Liver (tissue), 9 donors: ENCODE results near the gene UBR7. TPM values are rescaled to one million over a fixed set of nuclear protein-coding genes. Genes with fewer than 3 reads are reported as not detected.

Experiments
- DNase-seq: peaks from one replicate; pipeline ENCODE4 v3.0.0-alpha.2; 2017; ENCODE audit warnings: low spot score
- H3K27ac ChIP-seq, 2 donors: one replicate each; pipeline ENCODE4 v1.7.0; 2013; ENCODE audit warnings: inconsistent platforms in 2 of 2, low read length in 2 of 2, control low read depth in 1 of 2, low read depth in 1 of 2, mild to moderate bottlenecking in 1 of 2
- H3K27me3 ChIP-seq, 4 donors: one replicate each; pipeline versions ENCODE4 v1.6.1 to v1.7.0; 2013; ENCODE audit warnings: low read length in 3 of 4, inconsistent platforms in 1 of 4, mild to moderate bottlenecking in 1 of 4, moderate library complexity in 1 of 4; ENCODE audit not compliant: control insufficient read depth in 4 of 4, insufficient read depth in 4 of 4
- H3K36me3 ChIP-seq, 4 donors: one replicate each; pipeline versions ENCODE4 v1.6.1 to v1.7.0; 2013; ENCODE audit warnings: low read length in 3 of 4, mild to moderate bottlenecking in 3 of 4, low read depth in 1 of 4, moderate library complexity in 1 of 4; ENCODE audit not compliant: control insufficient read depth in 4 of 4, insufficient read depth in 3 of 4
- H3K4me1 ChIP-seq, 4 donors: one replicate each; pipeline versions ENCODE4 v1.6.1 to v1.7.0; 2013; ENCODE audit warnings: low read length in 3 of 4, mild to moderate bottlenecking in 3 of 4, moderate library complexity in 1 of 4; ENCODE audit not compliant: control insufficient read depth in 4 of 4, insufficient read depth in 4 of 4
- H3K4me3 ChIP-seq, 3 donors: one replicate each; pipeline versions ENCODE4 v1.6.1 to v1.7.0; 2013; ENCODE audit warnings: low read length in 3 of 3, control low read depth in 1 of 3, low read depth in 1 of 3, mild to moderate bottlenecking in 1 of 3
- H3K9ac ChIP-seq, 2 donors: one replicate each; pipeline ENCODE4 v1.7.0; 2013; ENCODE audit warnings: low read length in 2 of 2, mild to moderate bottlenecking in 2 of 2, moderate library complexity in 2 of 2, control low read depth in 1 of 2, low read depth in 1 of 2
- H3K9me3 ChIP-seq, 4 donors: one replicate each; pipeline versions ENCODE4 v1.6.1 to v1.7.0; 2013; ENCODE audit warnings: low read length in 3 of 4; ENCODE audit not compliant: control insufficient read depth in 4 of 4
- EGR1 ChIP-seq, 2 donors: IDR thresholded peaks; 2 replicates each; pipeline ENCODE4 v1.6.1; 2016 to 2018; ENCODE audit warnings: antibody characterized with exemption in 2 of 2, low read depth in 2 of 2
- FOXA1 ChIP-seq: IDR thresholded peaks from 2 replicates; pipeline ENCODE4 v1.6.1; 2016; ENCODE audit warnings: antibody characterized with exemption
- GABPA ChIP-seq, 2 donors: IDR thresholded peaks in 1 of 2; conservative IDR thresholded peaks in 1 of 2; 2 replicates each; pipeline ENCODE4 v1.6.1; 2016; ENCODE audit warnings: antibody characterized with exemption in 2 of 2, mild to moderate bottlenecking in 1 of 2, moderate library complexity in 1 of 2
- HNF4A ChIP-seq, 2 donors: conservative IDR thresholded peaks; 2 replicates each; pipeline ENCODE4 v1.6.1; 2016; ENCODE audit warnings: antibody characterized with exemption in 2 of 2, mild to moderate bottlenecking in 2 of 2
- JUND ChIP-seq, 2 donors: IDR thresholded peaks; 2 replicates each; pipeline ENCODE4 v1.6.1; 2016; ENCODE audit warnings: antibody characterized with exemption in 2 of 2
- NR2F2 ChIP-seq: IDR thresholded peaks from 2 replicates; pipeline ENCODE4 v1.6.1; 2016; ENCODE audit warnings: antibody characterized with exemption
- RAD21 ChIP-seq, 2 donors: IDR thresholded peaks; 2 replicates each; pipeline ENCODE4 v1.6.1; 2016; ENCODE audit warnings: antibody characterized with exemption in 2 of 2, mild to moderate bottlenecking in 2 of 2
- WGBS: extraction: QIAGEN DNeasy Blood & Tissue Kit; methylation state at CpG from one replicate; pipeline ENCODE4 v1.1.7; 2013; 5-methylcytosine and 5-hydroxymethylcytosine counted together
- polyA plus RNA-seq, 2 donors: library from polyadenylated mRNA; stranded (reverse) in 1 of 2; unstranded in 1 of 2; fragments of 200-250 nt in 1 of 2; fragments of >200 nt in 1 of 2; fragmentation: Nextera tagmentation in 1 of 2; extraction: Ambion mirVana in 1 of 2; gene quantifications; one replicate each; pipeline versions ENCODE4 v1.2.1 to v1.2.3, GENCODE V29; 2013 to 2015
- total RNA-seq, 2 donors: library from RNA; depleted of rRNA; stranded (reverse); fragments of >200 nt; gene quantifications; one replicate each; pipeline ENCODE4 v1.2.3, GENCODE V29; 2014
- TF ChIP-seq, protein P1 (sequence below): IDR thresholded peaks from 2 replicates; pipeline ENCODE4 v1.6.1; 2016; ENCODE audit warnings: antibody characterized with exemption
- TF ChIP-seq, protein P2 (sequence below): IDR thresholded peaks from 2 replicates; pipeline ENCODE4 v1.6.1; 2016; ENCODE audit warnings: antibody characterized with exemption, mild to moderate bottlenecking
- TF ChIP-seq, protein P3 (sequence below): fragments of 150-350 bp; IDR thresholded peaks from 2 replicates; pipeline ENCODE4 v1.5.1; 2017; ENCODE audit warnings: improper control_type of control experiment, low read depth, low read length; ENCODE audit not compliant: missing input control
- TF ChIP-seq, protein P4 (sequence below): IDR thresholded peaks from 2 replicates; pipeline ENCODE4 v1.6.1; 2016; ENCODE audit warnings: antibody characterized with exemption
- donor health status: healthy.
- donor health status: healthy.
- donor health status: healthy.
- donor health status: healthy.
- donor health status: healthy.

The UBR7 gene
- total and polyA plus RNA-seq, 4 donors, result 7.0 to 44.5 (median 10.3) TPM

DNA sequence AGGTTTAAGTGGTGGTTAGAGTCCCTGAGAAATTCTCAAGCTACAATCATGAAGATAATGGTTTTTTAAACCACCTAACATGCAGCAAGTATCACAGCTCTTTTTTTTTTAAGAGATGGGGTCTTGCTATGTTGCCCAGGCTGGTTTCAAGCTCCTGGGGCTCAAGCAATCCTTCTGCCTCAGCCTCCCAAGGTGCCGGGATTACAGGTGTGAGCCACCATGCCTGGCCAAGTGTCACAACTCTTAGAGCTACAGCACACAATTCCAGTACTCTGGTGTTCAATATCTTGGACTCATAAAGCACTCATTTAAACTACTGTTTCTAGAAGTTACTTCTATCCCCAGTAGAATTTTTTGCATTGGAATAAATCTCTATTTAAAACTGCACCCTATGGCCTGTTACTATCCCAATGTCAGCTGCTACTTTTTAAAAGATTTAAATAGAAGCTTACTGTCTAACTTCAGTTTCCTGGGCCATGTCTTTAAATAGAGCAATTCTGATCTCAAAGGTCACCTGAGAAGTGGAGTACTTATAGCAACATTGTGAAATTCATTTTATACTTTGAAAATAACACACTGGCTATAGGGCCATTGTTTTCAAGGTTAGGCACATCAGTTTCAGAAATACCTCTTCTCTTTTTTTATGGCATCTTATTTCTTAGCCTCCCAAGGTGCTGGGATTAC lies 11.6 kb upstream of the UBR7 start:
- no peak for TF ChIP-seq EGR1 (IDR thresholded peaks at IDR 0.05; ENCODE audit: low read depth in 2 of 2)
- no peak for TF ChIP-seq HNF4A (conservative IDR thresholded peaks at IDR 0.05)
- TF ChIP-seq, protein P1, sequence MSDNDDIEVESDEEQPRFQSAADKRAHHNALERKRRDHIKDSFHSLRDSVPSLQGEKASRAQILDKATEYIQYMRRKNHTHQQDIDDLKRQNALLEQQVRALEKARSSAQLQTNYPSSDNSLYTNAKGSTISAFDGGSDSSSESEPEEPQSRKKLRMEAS, result no peak
- TF ChIP-seq, protein P2, sequence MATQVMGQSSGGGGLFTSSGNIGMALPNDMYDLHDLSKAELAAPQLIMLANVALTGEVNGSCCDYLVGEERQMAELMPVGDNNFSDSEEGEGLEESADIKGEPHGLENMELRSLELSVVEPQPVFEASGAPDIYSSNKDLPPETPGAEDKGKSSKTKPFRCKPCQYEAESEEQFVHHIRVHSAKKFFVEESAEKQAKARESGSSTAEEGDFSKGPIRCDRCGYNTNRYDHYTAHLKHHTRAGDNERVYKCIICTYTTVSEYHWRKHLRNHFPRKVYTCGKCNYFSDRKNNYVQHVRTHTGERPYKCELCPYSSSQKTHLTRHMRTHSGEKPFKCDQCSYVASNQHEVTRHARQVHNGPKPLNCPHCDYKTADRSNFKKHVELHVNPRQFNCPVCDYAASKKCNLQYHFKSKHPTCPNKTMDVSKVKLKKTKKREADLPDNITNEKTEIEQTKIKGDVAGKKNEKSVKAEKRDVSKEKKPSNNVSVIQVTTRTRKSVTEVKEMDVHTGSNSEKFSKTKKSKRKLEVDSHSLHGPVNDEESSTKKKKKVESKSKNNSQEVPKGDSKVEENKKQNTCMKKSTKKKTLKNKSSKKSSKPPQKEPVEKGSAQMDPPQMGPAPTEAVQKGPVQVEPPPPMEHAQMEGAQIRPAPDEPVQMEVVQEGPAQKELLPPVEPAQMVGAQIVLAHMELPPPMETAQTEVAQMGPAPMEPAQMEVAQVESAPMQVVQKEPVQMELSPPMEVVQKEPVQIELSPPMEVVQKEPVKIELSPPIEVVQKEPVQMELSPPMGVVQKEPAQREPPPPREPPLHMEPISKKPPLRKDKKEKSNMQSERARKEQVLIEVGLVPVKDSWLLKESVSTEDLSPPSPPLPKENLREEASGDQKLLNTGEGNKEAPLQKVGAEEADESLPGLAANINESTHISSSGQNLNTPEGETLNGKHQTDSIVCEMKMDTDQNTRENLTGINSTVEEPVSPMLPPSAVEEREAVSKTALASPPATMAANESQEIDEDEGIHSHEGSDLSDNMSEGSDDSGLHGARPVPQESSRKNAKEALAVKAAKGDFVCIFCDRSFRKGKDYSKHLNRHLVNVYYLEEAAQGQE, result no peak
- no peak for TF ChIP-seq FOXA1
- TF ChIP-seq, protein P3, sequence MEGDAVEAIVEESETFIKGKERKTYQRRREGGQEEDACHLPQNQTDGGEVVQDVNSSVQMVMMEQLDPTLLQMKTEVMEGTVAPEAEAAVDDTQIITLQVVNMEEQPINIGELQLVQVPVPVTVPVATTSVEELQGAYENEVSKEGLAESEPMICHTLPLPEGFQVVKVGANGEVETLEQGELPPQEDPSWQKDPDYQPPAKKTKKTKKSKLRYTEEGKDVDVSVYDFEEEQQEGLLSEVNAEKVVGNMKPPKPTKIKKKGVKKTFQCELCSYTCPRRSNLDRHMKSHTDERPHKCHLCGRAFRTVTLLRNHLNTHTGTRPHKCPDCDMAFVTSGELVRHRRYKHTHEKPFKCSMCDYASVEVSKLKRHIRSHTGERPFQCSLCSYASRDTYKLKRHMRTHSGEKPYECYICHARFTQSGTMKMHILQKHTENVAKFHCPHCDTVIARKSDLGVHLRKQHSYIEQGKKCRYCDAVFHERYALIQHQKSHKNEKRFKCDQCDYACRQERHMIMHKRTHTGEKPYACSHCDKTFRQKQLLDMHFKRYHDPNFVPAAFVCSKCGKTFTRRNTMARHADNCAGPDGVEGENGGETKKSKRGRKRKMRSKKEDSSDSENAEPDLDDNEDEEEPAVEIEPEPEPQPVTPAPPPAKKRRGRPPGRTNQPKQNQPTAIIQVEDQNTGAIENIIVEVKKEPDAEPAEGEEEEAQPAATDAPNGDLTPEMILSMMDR, result no peak
- TF ChIP-seq, protein P4, sequence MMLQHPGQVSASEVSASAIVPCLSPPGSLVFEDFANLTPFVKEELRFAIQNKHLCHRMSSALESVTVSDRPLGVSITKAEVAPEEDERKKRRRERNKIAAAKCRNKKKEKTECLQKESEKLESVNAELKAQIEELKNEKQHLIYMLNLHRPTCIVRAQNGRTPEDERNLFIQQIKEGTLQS, result no peak

DNA sequence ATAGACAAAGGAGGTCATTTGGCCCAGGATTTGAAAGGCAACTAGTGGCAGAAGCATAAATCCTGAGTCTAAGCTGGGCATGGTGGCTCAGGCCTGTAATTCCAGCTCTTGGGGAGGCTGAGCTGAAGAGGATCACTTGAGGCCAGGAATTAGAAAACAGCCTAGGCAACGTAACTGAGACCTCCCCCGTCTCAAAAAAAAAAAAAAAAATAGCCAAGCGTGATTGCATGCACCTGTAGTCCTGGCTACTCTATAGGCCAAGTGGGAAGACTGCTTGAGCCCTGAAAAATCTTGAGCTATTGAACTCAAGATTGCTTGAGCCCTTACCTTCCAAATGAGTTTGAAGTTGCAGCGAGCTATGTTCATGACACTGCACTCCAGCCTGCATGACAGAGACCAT lies 8.0 kb upstream of the UBR7 start:
- no peaks in the 10 kb centered on the region for H3K9me3 ChIP-seq
- no peaks in the 10 kb centered on the region for H3K27me3 ChIP-seq
- no peaks in the 10 kb centered on the region for H3K36me3 ChIP-seq
- DNase-seq, result no peak
- H3K4me3 ChIP-seq, result no peak overlapping the region
- no peaks in the 10 kb centered on the region for H3K4me1 ChIP-seq
- TF ChIP-seq HNF4A (conservative IDR thresholded peaks at IDR 0.05) (no peak), RAD21 (IDR thresholded peaks at IDR 0.05) (no peak), NR2F2 (no peak), EGR1 (IDR thresholded peaks at IDR 0.05; ENCODE audit: low read depth in 2 of 2) (no peak), GABPA (IDR thresholded peaks at IDR 0.05 in 1 of 2, conservative IDR thresholded peaks at IDR 0.05 in 1 of 2) (no peak), JUND (IDR thresholded peaks at IDR 0.05) (no peak)
- TF ChIP-seq, protein P2, result no peak
- no peak overlapping the region for H3K27ac ChIP-seq
- no peak overlapping the region for H3K9ac ChIP-seq
- 98% methylated on average over 4 of the region's 4 CpGs for WGBS

More for the DNA sequence above, 11.6 kb upstream of the UBR7 start:
- no peak for DNase-seq
- WGBS, result 90% methylated on average over 1 of the region's 1 CpG
- no peak overlapping the region for H3K4me3 ChIP-seq
- no peak overlapping the region for H3K27ac ChIP-seq
- no peaks in the 10 kb centered on the region for H3K36me3 ChIP-seq
- no peaks in the 10 kb centered on the region for H3K9me3 ChIP-seq
- no peak overlapping the region for H3K9ac ChIP-seq
- H3K27me3 ChIP-seq, result no peaks in the 10 kb centered on the region
- H3K4me1 ChIP-seq, result no peaks in the 10 kb centered on the region
